Measurements from ENCODE around the gene PRR23E.

PRR23E gene

GRCh38 chr3:127209155-127209839 is 16.4 kb downstream of the PRR23E start:
- no peak overlapping the region for H3K27ac ChIP-seq (ENCODE audit: low read length)
- H3K9me3 ChIP-seq (ENCODE audit: control insufficient read depth, insufficient read depth, low read length), result no peaks in the 10 kb centered on the region
- no peaks in the 10 kb centered on the region for H3K36me3 ChIP-seq (ENCODE audit: control insufficient read depth, insufficient read depth, low read length)
- no peaks in the 10 kb centered on the region for H3K27me3 ChIP-seq (ENCODE audit: control insufficient read depth, insufficient read depth, low read length)
- no CpG with 5 or more reads among the region's 13 CpGs for WGBS (ENCODE audit: insufficient coverage, insufficient read length)
- H3K4me3 ChIP-seq (ENCODE audit: low read length), result no peak overlapping the region
- no peaks in the 10 kb centered on the region for H3K4me1 ChIP-seq (ENCODE audit: control insufficient read depth, insufficient read depth, low read length)
- DNase-seq (ENCODE audit: low read depth, low spot score), result no peak

GRCh38 chr3:127209840-127210653 is 17.1 kb downstream of the PRR23E start:
- no peaks in the 10 kb centered on the region for H3K27me3 ChIP-seq (ENCODE audit: control insufficient read depth, insufficient read depth, low read length)
- no peaks in the 10 kb centered on the region for H3K9me3 ChIP-seq (ENCODE audit: control insufficient read depth, insufficient read depth, low read length)
- H3K4me3 ChIP-seq (ENCODE audit: low read length), result no peak overlapping the region
- DNase-seq (ENCODE audit: low read depth, low spot score), result no peak
- WGBS (ENCODE audit: insufficient coverage, insufficient read length), result no CpG with 5 or more reads among the region's 14 CpGs
- H3K36me3 ChIP-seq (ENCODE audit: control insufficient read depth, insufficient read depth, low read length), result no peaks in the 10 kb centered on the region
- no peaks in the 10 kb centered on the region for H3K4me1 ChIP-seq (ENCODE audit: control insufficient read depth, insufficient read depth, low read length)
- no peak overlapping the region for H3K27ac ChIP-seq (ENCODE audit: low read length)

- WGBS (ENCODE audit: insufficient coverage, insufficient read length), result no CpG with 5 or more reads among the region's 7 CpGs
- H3K4me1 ChIP-seq (ENCODE audit: control insufficient read depth, insufficient read depth, low read length), result no peaks in the 10 kb centered on the region
- no peaks in the 10 kb centered on the region for H3K36me3 ChIP-seq (ENCODE audit: control insufficient read depth, insufficient read depth, low read length)
- H3K27me3 ChIP-seq (ENCODE audit: control insufficient read depth, insufficient read depth, low read length), result no peaks in the 10 kb centered on the region
- DNase-seq (ENCODE audit: low read depth, low spot score), result no peak
- H3K27ac ChIP-seq (ENCODE audit: low read length), result no peak overlapping the region
- H3K9me3 ChIP-seq (ENCODE audit: control insufficient read depth, insufficient read depth, low read length), result no peaks in the 10 kb centered on the region
- H3K4me3 ChIP-seq (ENCODE audit: low read length), result no peak overlapping the region
These were observed 17.7 kb downstream of the PRR23E start for GRCh38 chr3:127210654-127210943.

- no peak for DNase-seq (ENCODE audit: low read depth, low spot score)
- Histone ChIP-seq H3K4me3 (ENCODE audit: low read length) (no peak overlapping the region), H3K4me1 (ENCODE audit: control insufficient read depth, insufficient read depth, low read length) (no peaks in the 10 kb centered on the region), H3K27me3 (ENCODE audit: control insufficient read depth, insufficient read depth, low read length) (no peaks in the 10 kb centered on the region), H3K36me3 (ENCODE audit: control insufficient read depth, insufficient read depth, low read length) (no peaks in the 10 kb centered on the region), H3K9me3 (ENCODE audit: control insufficient read depth, insufficient read depth, low read length) (no peaks in the 10 kb centered on the region), H3K27ac (ENCODE audit: low read length) (no peak overlapping the region)
- no CpG with 5 or more reads among the region's 14 CpGs for WGBS (ENCODE audit: insufficient coverage, insufficient read length)
These were observed 18.5 kb downstream of the PRR23E start for GRCh38 chr3:127211118-127212060.

GRCh38 chr3:127212231-127212630 is 19.3 kb downstream of the PRR23E start:
- Histone ChIP-seq H3K27me3 (ENCODE audit: control insufficient read depth, insufficient read depth, low read length) (no peaks in the 10 kb centered on the region), H3K36me3 (ENCODE audit: control insufficient read depth, insufficient read depth, low read length) (no peaks in the 10 kb centered on the region), H3K4me1 (ENCODE audit: control insufficient read depth, insufficient read depth, low read length) (no peaks in the 10 kb centered on the region), H3K4me3 (ENCODE audit: low read length) (no peak overlapping the region), H3K27ac (ENCODE audit: low read length) (no peak overlapping the region), H3K9me3 (ENCODE audit: control insufficient read depth, insufficient read depth, low read length) (no peaks in the 10 kb centered on the region)
- no CpG with 5 or more reads among the region's 3 CpGs for WGBS (ENCODE audit: insufficient coverage, insufficient read length)
- no peak for DNase-seq (ENCODE audit: low read depth, low spot score)

- Histone ChIP-seq H3K27me3 (ENCODE audit: control insufficient read depth, insufficient read depth, low read length) (no peaks in the 10 kb centered on the region), H3K36me3 (ENCODE audit: control insufficient read depth, insufficient read depth, low read length) (no peaks in the 10 kb centered on the region), H3K4me3 (ENCODE audit: low read length) (no peak overlapping the region), H3K4me1 (ENCODE audit: control insufficient read depth, insufficient read depth, low read length) (no peaks in the 10 kb centered on the region), H3K27ac (ENCODE audit: low read length) (no peak overlapping the region), H3K9me3 (ENCODE audit: control insufficient read depth, insufficient read depth, low read length) (no peaks in the 10 kb centered on the region)
- DNase-seq (ENCODE audit: low read depth, low spot score), result no peak
- WGBS (ENCODE audit: insufficient coverage, insufficient read length), result no CpG with 5 or more reads among the region's 5 CpGs
These were observed 19.8 kb downstream of the PRR23E start for GRCh38 chr3:127212711-127213110.

- Histone ChIP-seq H3K27me3 (ENCODE audit: control insufficient read depth, insufficient read depth, low read length) (no peaks in the 10 kb centered on the region), H3K27ac (ENCODE audit: low read length) (no peak overlapping the region), H3K4me3 (ENCODE audit: low read length) (no peak overlapping the region), H3K36me3 (ENCODE audit: control insufficient read depth, insufficient read depth, low read length) (no peaks in the 10 kb centered on the region), H3K9me3 (ENCODE audit: control insufficient read depth, insufficient read depth, low read length) (no peaks in the 10 kb centered on the region), H3K4me1 (ENCODE audit: control insufficient read depth, insufficient read depth, low read length) (no peaks in the 10 kb centered on the region)
- WGBS (ENCODE audit: insufficient coverage, insufficient read length), result no CpG with 5 or more reads among the region's 4 CpGs
- DNase-seq (ENCODE audit: low read depth, low spot score), result no peak
These were observed 20.5 kb downstream of the PRR23E start for GRCh38 chr3:127213381-127213918.

- Histone ChIP-seq H3K4me1 (ENCODE audit: control insufficient read depth, insufficient read depth, low read length) (no peaks in the 10 kb centered on the region), H3K27me3 (ENCODE audit: control insufficient read depth, insufficient read depth, low read length) (no peaks in the 10 kb centered on the region), H3K36me3 (ENCODE audit: control insufficient read depth, insufficient read depth, low read length) (no peaks in the 10 kb centered on the region), H3K9me3 (ENCODE audit: control insufficient read depth, insufficient read depth, low read length) (no peaks in the 10 kb centered on the region), H3K4me3 (ENCODE audit: low read length) (no peak overlapping the region), H3K27ac (ENCODE audit: low read length) (no peak overlapping the region)
- no CpG with 5 or more reads among the region's 3 CpGs for WGBS (ENCODE audit: insufficient coverage, insufficient read length)
- no peak for DNase-seq (ENCODE audit: low read depth, low spot score)
These were observed 22.0 kb downstream of the PRR23E start for GRCh38 chr3:127214975-127215374.

- no CpG with 5 or more reads among the region's 8 CpGs for WGBS (ENCODE audit: insufficient coverage, insufficient read length)
- Histone ChIP-seq H3K27me3 (ENCODE audit: control insufficient read depth, insufficient read depth, low read length) (no peaks in the 10 kb centered on the region), H3K9me3 (ENCODE audit: control insufficient read depth, insufficient read depth, low read length) (no peaks in the 10 kb centered on the region), H3K4me1 (ENCODE audit: control insufficient read depth, insufficient read depth, low read length) (no peaks in the 10 kb centered on the region), H3K4me3 (ENCODE audit: low read length) (no peak overlapping the region), H3K27ac (ENCODE audit: low read length) (no peak overlapping the region), H3K36me3 (ENCODE audit: control insufficient read depth, insufficient read depth, low read length) (no peaks in the 10 kb centered on the region)
- no peak for DNase-seq (ENCODE audit: low read depth, low spot score)
These were observed 22.9 kb downstream of the PRR23E start for GRCh38 chr3:127215714-127216414.

Measured in iPS DF 6.9 (cell line).